K562 (cell line): ENCODE data around the gene HMGN2. TPM values are rescaled to one million over a fixed set of nuclear protein-coding genes. Genes with fewer than 3 reads are reported as not detected.

Experiments used
- ATAC-seq: fragments of 200-7000 bp; cut with Tn5 transposase; 3 replicates; pipeline ENCODE4 v1.9.1; 2020; ENCODE audit warnings: moderate library complexity
- BruUV-seq: library from RNA; stranded (reverse); fragments of 400-500 nt; replicated peaks from 2 replicates; lab custom pipeline; 2021; lab: Mats Ljungman, UMichigan
- CTCF ChIA-PET: fragments of 300-600 bp; formaldehyde crosslinking; extraction: SDS; loops from one replicate; lab custom pipeline; 2021; ENCODE audit warnings: low intra/inter-chr PET ratio; lab: Yijun Ruan, JAX
- POLR2A ChIA-PET: fragments of 300-600, 350-650 bp; sonication (Branson Sonifier 250); formaldehyde crosslinking; extraction: SDS; loops from one replicate; lab custom pipeline; 2021; ENCODE audit warnings: antibody characterized with exemption, inconsistent platforms; lab: Yijun Ruan, JAX
- DNase-seq, 4 experiments: peaks; one replicate each; pipeline versions ENCODE4 v3.0.0 to v3.0.0-alpha.2; 2011 to 2018; ENCODE audit warnings: low spot score in 3 of 4, mixed read lengths in 3 of 4; ENCODE audit errors: extremely low read depth in 1 of 4
- FAIRE-seq: peaks from 2 replicates; lab custom pipeline; 2011; peaks lifted over from hg19 to GRCh38; lab: Jason Lieb, UNC
- H2AFZ ChIP-seq: 2 replicates; pipeline ENCODE4 v1.6.0; 2011; ENCODE audit warnings: low read depth, low read length, control low read depth, inconsistent platforms
- H3K27ac ChIP-seq: fragments of 200-600 bp; 3 replicates; pipeline ENCODE4 v1.8.0; 2011; ENCODE audit warnings: low read depth, mild to moderate bottlenecking, control low read depth, inconsistent platforms, low read length, moderate library complexity, mixed read lengths; ENCODE audit errors: extremely low read depth
- H3K27me3 ChIP-seq, 2 experiments: fragments of 300-600 bp in 1 of 2; 2 replicates in 1 of 2; 3 replicates in 1 of 2; pipeline versions ENCODE4 v1.6.0 to v1.8.0; 2011; ENCODE audit warnings: inconsistent platforms in 2 of 2, low read length in 2 of 2, mild to moderate bottlenecking in 1 of 2, mixed read lengths in 1 of 2, moderate library complexity in 1 of 2; ENCODE audit not compliant: control insufficient read depth in 2 of 2, insufficient read depth in 2 of 2
- H3K36me3 ChIP-seq: fragments of 300-600 bp; 3 replicates; pipeline ENCODE4 v1.8.0; 2011; ENCODE audit warnings: mild to moderate bottlenecking, low read length, inconsistent platforms; ENCODE audit not compliant: control insufficient read depth, insufficient read depth
- H3K4me1 ChIP-seq, 2 experiments: fragments of 200-600 bp in 1 of 2; replicated peaks in 1 of 2; 2 replicates in 1 of 2; 3 replicates in 1 of 2; pipeline versions ENCODE4 v1.5.1 to v1.8.0; 2011; ENCODE audit warnings: inconsistent platforms in 2 of 2, low read length in 2 of 2, mild to moderate bottlenecking in 1 of 2, mixed read lengths in 1 of 2, moderate library complexity in 1 of 2; ENCODE audit not compliant: control insufficient read depth in 2 of 2, insufficient read depth in 2 of 2
- H3K4me2 ChIP-seq: 2 replicates; pipeline ENCODE4 v1.6.1; 2011; ENCODE audit warnings: low read length, control low read depth, inconsistent platforms, mixed read lengths; ENCODE audit not compliant: insufficient read depth
- H3K4me3 ChIP-seq: fragments of 200-600 bp; sonication (generic), shearing (Covaris generic); 2 replicates; pipeline ENCODE4 v1.5.1; 2016; ENCODE audit warnings: control low read depth, inconsistent platforms
- H3K79me2 ChIP-seq: fragments of 200-600 bp; 3 replicates; pipeline ENCODE4 v1.8.0; 2011; ENCODE audit warnings: low read length, inconsistent platforms; ENCODE audit not compliant: control insufficient read depth, insufficient read depth
- H3K9ac ChIP-seq, 2 experiments: 2 replicates each; pipeline versions ENCODE4 v1.6.0 to v1.6.1; 2011; ENCODE audit warnings: low read depth in 2 of 2, low read length in 2 of 2, control low read depth in 1 of 2, inconsistent platforms in 1 of 2, mild to moderate bottlenecking in 1 of 2, mixed read lengths in 1 of 2; ENCODE audit not compliant: insufficient read depth in 1 of 2
- H3K9me1 ChIP-seq: one replicate; pipeline ENCODE4 v1.6.0; 2011; ENCODE audit warnings: inconsistent platforms, mild to moderate bottlenecking, low read length, moderate library complexity; ENCODE audit not compliant: control insufficient read depth, insufficient read depth
- H3K9me3 ChIP-seq: replicated peaks from 2 replicates; pipeline ENCODE4 v1.5.1; 2011; ENCODE audit warnings: low read depth, low read length, inconsistent platforms; ENCODE audit not compliant: control insufficient read depth, insufficient read depth
- H4K20me1 ChIP-seq: replicated peaks from 2 replicates; pipeline ENCODE4 v1.6.1; 2011; ENCODE audit warnings: low read length, inconsistent platforms, mixed read lengths; ENCODE audit not compliant: control insufficient read depth, insufficient read depth
- ATF7 ChIP-seq: fragments of 450-650 bp; IDR thresholded peaks from 2 replicates; pipeline ENCODE4 v1.7.1; 2014; ENCODE audit warnings: mild to moderate bottlenecking, moderate library complexity
- CBX2 ChIP-seq: fragments of 200-600 bp; sonication (generic); IDR thresholded peaks from one replicate; pipeline ENCODE4 v1.6.1; 2012; ENCODE audit warnings: mild to moderate bottlenecking, low read length, inconsistent platforms; ENCODE audit not compliant: insufficient read depth, poor library complexity, severe bottlenecking
- DNMT1 ChIP-seq: fragments of 450-650 bp; IDR thresholded peaks from 2 replicates; pipeline ENCODE4 v1.6.1; 2016; ENCODE audit warnings: antibody characterized with exemption, mild to moderate bottlenecking
- HCFC1 ChIP-seq: IDR thresholded peaks from 2 replicates; pipeline ENCODE4 v1.6.1; 2012; ENCODE audit warnings: low read depth, low read length, improper control_type of control experiment
- HDAC2 ChIP-seq: fragments of 450-650 bp; IDR thresholded peaks from 2 replicates; pipeline ENCODE4 v1.6.1; 2016; ENCODE audit warnings: mild to moderate bottlenecking
- KDM1A ChIP-seq, 2 experiments: fragments of 450-650 bp; IDR thresholded peaks; 2 replicates each; pipeline ENCODE4 v1.6.1; 2016; ENCODE audit warnings: mild to moderate bottlenecking in 2 of 2
- LARP7 ChIP-seq: fragments of 450-650 bp; IDR thresholded peaks from 2 replicates; pipeline ENCODE4 v1.6.1; 2016
- SNIP1 ChIP-seq: fragments of 450-650 bp; IDR thresholded peaks from 2 replicates; pipeline ENCODE4 v1.7.1; 2017; ENCODE audit warnings: low read depth, mild to moderate bottlenecking
- TFAM ChIP-seq: fragments of 250-450 bp; sonication (Bioruptor Pico); conservative IDR thresholded peaks from 2 replicates; pipeline ENCODE4 v1.5.0; 2021; ENCODE audit warnings: mild to moderate bottlenecking, moderate library complexity
- TRIM28 ChIP-seq: fragments of 450-650 bp; IDR thresholded peaks from 2 replicates; pipeline ENCODE4 v1.6.1; 2017
- ZBTB17 ChIP-seq: fragments of 450-650 bp; formaldehyde crosslinking; IDR thresholded peaks from 2 replicates; pipeline ENCODE4 v1.4.0; 2020; ENCODE audit warnings: mild to moderate bottlenecking
- ZC3H4 ChIP-seq: sonication (generic); formaldehyde crosslinking; IDR thresholded peaks from 2 replicates; pipeline ENCODE4 v1.9.0; 2021; ENCODE audit warnings: missing genetic modification reagents, borderline replicate concordance
- ZFP30 ChIP-seq: fragments of 250-450 bp; sonication (Bioruptor Pico); IDR thresholded peaks from 2 replicates; pipeline ENCODE4 v1.8.0; 2022; ENCODE audit warnings: moderate library complexity, mild to moderate bottlenecking, inconsistent platforms, borderline replicate concordance
- ZKSCAN8 ChIP-seq: fragments of 200-800 bp; sonication (Bioruptor generic); IDR thresholded peaks from 2 replicates; pipeline ENCODE4 v1.6.1; 2016; ENCODE audit warnings: missing genetic modification characterization, missing compliant biosample characterization
- ZNF695 ChIP-seq: fragments of 450-650 bp; formaldehyde crosslinking; IDR thresholded peaks from 2 replicates; pipeline ENCODE4 v1.4.0; 2020; ENCODE audit warnings: mild to moderate bottlenecking, moderate library complexity
- WGBS: fragments of 100-300 bp; shearing (Covaris generic); methylation state at CpG from one replicate; pipeline ENCODE4 v1.1.6; 2016; ENCODE audit warnings: low coverage, mixed read lengths; ENCODE audit not compliant: insufficient coverage; ENCODE audit errors: missing lambda C conversion rate; 5-methylcytosine and 5-hydroxymethylcytosine counted together
- in situ Hi-C: fragments of 300-500 bp; cut with MboI; formaldehyde crosslinking; loops from 4 replicates; pipeline ENCODE4 v1.15.0; 2018; ENCODE audit warnings: inconsistent platforms, mixed read lengths
- intact Hi-C: fragments of 100-400 bp; cut with micrococcal nuclease; formaldehyde crosslinking; loops from 2 replicates; pipeline ENCODE4 v1.14.2; 2022
- polyA plus RNA-seq, 8 experiments: library from polyadenylated mRNA; depleted of rRNA in 4 of 8; stranded (reverse) in 5 of 8; unstranded in 3 of 8; fragments of >200 nt; fragmentation: Nextera tagmentation in 2 of 8; fragmentation: Illumina TruSeq in 1 of 8; extraction: Ambion mirVana in 2 of 8; extraction: Trizol in 1 of 8; gene quantifications; 2 replicates each; pipeline versions ENCODE4 v1.2.1 to v1.2.3, GENCODE V29; 2011 to 2014; ENCODE audit warnings: inconsistent platforms in 1 of 8, missing spikeins in 1 of 8
- total RNA-seq, 7 experiments: library from RNA; depleted of rRNA in 6 of 7; stranded (reverse); fragments of >200 nt in 6 of 7; fragmentation: Illumina TruSeq in 2 of 7; extraction: Trizol in 2 of 7; gene quantifications; 2 replicates each; pipeline versions ENCODE4 v1.2.1 to v1.2.3, GENCODE V29; 2011 to 2021; ENCODE audit warnings: low replicate concordance in 1 of 7
- TF ChIP-seq, protein P1 (sequence below): fragments of 450-650 bp; IDR thresholded peaks from 2 replicates; pipeline ENCODE4 v1.6.1; 2017; ENCODE audit warnings: antibody characterized with exemption, mild to moderate bottlenecking
- TF ChIP-seq, protein P2 (sequence below): fragments of 250-450 bp; sonication (Bioruptor Pico); IDR thresholded peaks from 2 replicates; pipeline ENCODE4 v1.8.0; 2021; ENCODE audit warnings: borderline replicate concordance, mild to moderate bottlenecking, moderate library complexity; ENCODE audit not compliant: poor library complexity, severe bottlenecking

Gene HMGN2
- total and polyA plus RNA-seq, 9 of the 15 experiments (the other 6 are each of a cell fraction or from before 2014, with no cell fraction given): 370 to 1,354 (median 965) TPM

DNA sequence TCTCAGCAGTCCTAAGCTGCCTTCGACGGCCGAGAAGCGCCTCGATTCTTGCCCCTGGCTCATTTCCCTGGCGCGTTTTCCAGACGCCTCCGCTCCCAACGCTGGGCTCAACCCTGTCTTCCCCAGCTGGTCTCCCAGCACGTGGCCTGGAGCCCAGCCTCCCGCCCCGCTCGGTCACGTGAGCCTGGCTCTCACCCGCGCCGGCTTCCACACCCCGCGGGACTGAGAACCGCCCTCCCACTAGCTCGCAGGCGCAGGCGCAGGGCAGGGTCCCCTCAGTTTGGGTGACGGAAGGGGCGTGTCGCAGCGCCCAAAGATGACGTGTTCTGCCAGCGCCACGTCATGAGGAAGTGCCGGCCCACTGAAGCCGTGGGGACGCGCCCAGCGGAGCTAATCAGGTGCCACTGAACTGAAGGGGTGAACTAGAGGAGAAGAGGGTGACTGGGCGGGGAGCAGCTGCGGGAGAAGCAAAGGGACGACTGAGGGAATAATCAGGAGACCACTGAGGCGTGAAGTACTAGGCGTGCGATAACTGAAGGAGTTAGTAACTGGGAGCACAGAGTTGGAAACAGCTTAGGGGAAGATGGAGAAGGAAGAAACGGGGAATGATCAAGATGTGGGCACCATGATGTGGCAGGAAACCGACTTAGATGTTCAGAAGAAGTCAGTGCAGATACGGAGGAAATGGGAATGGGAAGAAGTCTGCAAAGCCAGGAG, 40.1 kb upstream of the HMGN2 start, which contains the start of gene DHDDS:
Gene DHDDS (plus strand): TSS at position 343 of the 717 bp plus-strand sequence. CDS start 625 bp downstream, outside the sequence.
- peaks cover 7 to 16% of the 10 kb centered on the region in 2 experiments; a peak in 4 of 5 replicates for H3K4me1 ChIP-seq
- H3K9ac ChIP-seq: peak within 1 kb of the TSS; percentile 90 to 95
- no TSS peak for BruUV-seq
- CTCF ChIA-PET: no interaction called here
- peak within 1 kb of the TSS; percentile 89 for H2AFZ ChIP-seq
- peaks cover 22% of the 10 kb centered on the region; the same call in 2 of the 3 replicates for H3K36me3 ChIP-seq
- peak; percentile 93 for FAIRE-seq
- DNase-seq: peak; percentile 99 to 100 (median 100)
- intact Hi-C loops: no loop called here
- POLR2A ChIA-PET: interaction anchor here (0.6 to 2.2 kb wide), 18 partner anchors 9 to 553 kb away, joined by 3 to 13 read pairs (median 4); partner anchors contain the start of gene HMGN2
- H3K9me3 ChIP-seq: no peaks in the 10 kb centered on the region
- ATAC-seq: peak; percentile 99
- H3K4me3 ChIP-seq: peak within 1 kb of the TSS; percentile 70
- H3K27me3 ChIP-seq: no peaks in the 10 kb centered on the region
- H3K9me1 ChIP-seq: no peaks in the 10 kb centered on the region
- H4K20me1 ChIP-seq: no peaks in the 10 kb centered on the region
- in situ Hi-C loops: no loop called here
- WGBS: 0% methylated on average over 44 of the region's 45 CpGs
- peak within 1 kb of the TSS; percentile 98 for H3K4me2 ChIP-seq
- H3K79me2 ChIP-seq: peaks cover 32% of the 10 kb centered on the region
- peak within 1 kb of the TSS; percentile 81 for H3K27ac ChIP-seq
- TF ChIP-seq TFAM (CRISPR knock-in tag): no peak
- TF ChIP-seq LARP7: peak; percentile 94; the same call in 1 of the 2 replicates
- TF ChIP-seq DNMT1: peak; percentile 81; the same call in 1 of the 2 replicates
- TF ChIP-seq, protein P1, sequence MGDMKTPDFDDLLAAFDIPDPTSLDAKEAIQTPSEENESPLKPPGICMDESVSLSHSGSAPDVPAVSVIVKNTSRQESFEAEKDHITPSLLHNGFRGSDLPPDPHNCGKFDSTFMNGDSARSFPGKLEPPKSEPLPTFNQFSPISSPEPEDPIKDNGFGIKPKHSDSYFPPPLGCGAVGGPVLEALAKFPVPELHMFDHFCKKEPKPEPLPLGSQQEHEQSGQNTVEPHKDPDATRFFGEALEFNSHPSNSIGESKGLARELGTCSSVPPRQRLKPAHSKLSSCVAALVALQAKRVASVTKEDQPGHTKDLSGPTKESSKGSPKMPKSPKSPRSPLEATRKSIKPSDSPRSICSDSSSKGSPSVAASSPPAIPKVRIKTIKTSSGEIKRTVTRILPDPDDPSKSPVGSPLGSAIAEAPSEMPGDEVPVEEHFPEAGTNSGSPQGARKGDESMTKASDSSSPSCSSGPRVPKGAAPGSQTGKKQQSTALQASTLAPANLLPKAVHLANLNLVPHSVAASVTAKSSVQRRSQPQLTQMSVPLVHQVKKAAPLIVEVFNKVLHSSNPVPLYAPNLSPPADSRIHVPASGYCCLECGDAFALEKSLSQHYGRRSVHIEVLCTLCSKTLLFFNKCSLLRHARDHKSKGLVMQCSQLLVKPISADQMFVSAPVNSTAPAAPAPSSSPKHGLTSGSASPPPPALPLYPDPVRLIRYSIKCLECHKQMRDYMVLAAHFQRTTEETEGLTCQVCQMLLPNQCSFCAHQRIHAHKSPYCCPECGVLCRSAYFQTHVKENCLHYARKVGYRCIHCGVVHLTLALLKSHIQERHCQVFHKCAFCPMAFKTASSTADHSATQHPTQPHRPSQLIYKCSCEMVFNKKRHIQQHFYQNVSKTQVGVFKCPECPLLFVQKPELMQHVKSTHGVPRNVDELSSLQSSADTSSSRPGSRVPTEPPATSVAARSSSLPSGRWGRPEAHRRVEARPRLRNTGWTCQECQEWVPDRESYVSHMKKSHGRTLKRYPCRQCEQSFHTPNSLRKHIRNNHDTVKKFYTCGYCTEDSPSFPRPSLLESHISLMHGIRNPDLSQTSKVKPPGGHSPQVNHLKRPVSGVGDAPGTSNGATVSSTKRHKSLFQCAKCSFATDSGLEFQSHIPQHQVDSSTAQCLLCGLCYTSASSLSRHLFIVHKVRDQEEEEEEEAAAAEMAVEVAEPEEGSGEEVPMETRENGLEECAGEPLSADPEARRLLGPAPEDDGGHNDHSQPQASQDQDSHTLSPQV: peak; percentile 92
- TF ChIP-seq ZFP30: no peak
- peak; percentile 42; the same call in 1 of the 2 replicates for TF ChIP-seq ZBTB17 (CRISPR knock-in tag)
- TF ChIP-seq, protein P2, sequence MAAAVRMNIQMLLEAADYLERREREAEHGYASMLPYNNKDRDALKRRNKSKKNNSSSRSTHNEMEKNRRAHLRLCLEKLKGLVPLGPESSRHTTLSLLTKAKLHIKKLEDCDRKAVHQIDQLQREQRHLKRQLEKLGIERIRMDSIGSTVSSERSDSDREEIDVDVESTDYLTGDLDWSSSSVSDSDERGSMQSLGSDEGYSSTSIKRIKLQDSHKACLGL (CRISPR knock-in tag): peak; percentile 95
- no peak for TF ChIP-seq KDM1A (IDR thresholded peaks at IDR 0.05)
- TF ChIP-seq ZNF695 (CRISPR knock-in tag): no peak
- peak; percentile 98 for TF ChIP-seq ATF7
- peak; percentile 42; the same call in 1 of the 2 replicates for TF ChIP-seq TRIM28
- peak; percentile 92 for TF ChIP-seq HDAC2
- TF ChIP-seq CBX2: no peak
- TF ChIP-seq ZKSCAN8 (CRISPR knock-in tag): no peak
- no peak for TF ChIP-seq SNIP1
- no peak; the same call in 1 of the 2 replicates for TF ChIP-seq ZC3H4 (CRISPR knock-in tag)
- peak; percentile 91 for TF ChIP-seq HCFC1
